GM08714 (cell line): Measurements from ENCODE around the gene ZNF746.

Experiments
- H3K4me3 ChIP-seq: fragments of 200-500 bp; sonication (Bioruptor generic); 2 replicates; pipeline ENCODE4 v1.5.1; 2014; ENCODE audit warnings: mild to moderate bottlenecking, low read length, inconsistent platforms
- ZNF274 ChIP-seq: IDR thresholded peaks from 2 replicates; pipeline ENCODE4 v1.6.1; 2012; ENCODE audit warnings: mild to moderate bottlenecking, low read depth, low read length

ZNF746 gene

DNA sequence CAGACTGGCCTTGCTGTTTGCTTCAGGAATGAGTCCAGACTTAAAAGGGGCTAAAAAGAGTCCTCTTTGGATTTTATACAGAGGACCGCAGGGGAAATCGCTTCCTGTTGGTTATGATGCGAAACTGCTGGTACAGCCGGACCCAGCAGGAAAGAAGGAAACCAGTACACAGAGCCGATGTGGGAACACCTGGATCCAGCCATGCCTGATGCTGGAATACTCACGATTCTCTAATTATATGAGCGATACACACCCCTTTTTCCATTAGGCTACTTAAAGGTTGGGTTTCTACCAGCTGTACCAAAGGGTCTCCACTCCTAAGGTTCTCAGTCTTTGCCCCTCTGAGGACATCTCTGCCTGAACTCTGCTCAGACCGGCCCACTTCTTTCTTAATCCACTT is 64.5 kb downstream of the ZNF746 start:
- H3K4me3 ChIP-seq: no peak overlapping the region
- no peak for TF ChIP-seq ZNF274

DNA sequence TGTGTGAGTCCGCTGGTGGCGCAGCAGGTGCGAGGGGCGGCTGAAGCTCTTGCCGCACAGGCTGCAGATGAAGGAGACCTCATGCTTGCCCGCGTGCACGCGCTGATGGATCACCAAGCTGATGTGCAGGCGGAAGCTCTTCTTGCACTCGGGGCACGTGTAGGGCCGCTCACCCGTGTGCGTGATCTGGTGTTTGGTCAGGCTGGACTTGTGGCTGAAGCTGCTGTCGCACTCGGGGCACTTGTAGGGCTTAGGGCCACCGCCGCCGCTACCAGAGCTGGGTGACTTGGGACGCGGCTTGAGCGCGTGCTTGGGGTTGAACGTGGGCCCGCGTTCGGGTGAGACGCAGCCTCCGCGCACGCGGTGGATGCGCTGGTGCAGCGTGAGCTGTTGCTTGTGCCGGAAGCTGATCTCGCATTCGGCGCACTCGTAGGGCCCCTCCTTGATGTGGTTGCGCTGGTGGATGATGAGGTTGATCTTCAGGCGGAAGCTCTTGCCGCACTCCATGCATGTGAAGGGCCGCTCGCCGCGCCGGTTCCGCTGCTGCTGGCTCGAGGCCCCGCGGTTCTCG is 65.4 kb downstream of the ZNF746 start:
- H3K4me3 ChIP-seq: no peak overlapping the region
- TF ChIP-seq ZNF274: no peak

DNA sequence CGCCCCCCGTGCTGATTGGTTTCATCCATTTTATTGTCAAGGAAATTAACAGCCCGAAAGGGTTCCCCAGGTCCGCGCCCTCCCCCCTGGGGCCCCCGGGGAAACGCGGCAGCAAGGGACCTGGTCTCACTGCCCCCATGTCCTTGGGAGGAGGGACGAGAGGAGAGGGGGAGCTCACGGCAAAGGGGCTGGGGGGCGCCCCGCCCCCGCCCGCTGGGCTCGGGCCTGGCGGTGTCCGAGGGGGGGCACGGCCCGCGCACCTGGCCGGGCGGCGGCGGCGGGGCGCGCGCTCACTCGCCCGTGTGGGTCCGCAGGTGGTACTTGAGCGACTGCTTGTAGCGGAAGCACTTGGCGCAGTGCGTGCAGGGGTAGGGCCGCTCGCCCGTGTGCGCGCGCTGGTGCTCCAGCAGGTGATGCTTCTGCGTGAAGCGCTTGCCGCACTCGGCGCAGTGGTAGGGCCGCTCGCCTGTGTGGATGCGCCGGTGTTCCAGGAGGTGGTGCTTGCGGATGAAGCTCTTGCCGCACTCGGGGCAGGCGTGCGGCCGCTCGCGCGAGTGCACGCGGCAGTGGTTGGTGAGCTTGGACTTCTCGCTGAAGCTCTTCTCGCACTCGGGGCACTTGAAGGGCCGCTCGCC is 66.0 kb downstream of the ZNF746 start:
- no peak for TF ChIP-seq ZNF274
- no peak overlapping the region for H3K4me3 ChIP-seq

DNA sequence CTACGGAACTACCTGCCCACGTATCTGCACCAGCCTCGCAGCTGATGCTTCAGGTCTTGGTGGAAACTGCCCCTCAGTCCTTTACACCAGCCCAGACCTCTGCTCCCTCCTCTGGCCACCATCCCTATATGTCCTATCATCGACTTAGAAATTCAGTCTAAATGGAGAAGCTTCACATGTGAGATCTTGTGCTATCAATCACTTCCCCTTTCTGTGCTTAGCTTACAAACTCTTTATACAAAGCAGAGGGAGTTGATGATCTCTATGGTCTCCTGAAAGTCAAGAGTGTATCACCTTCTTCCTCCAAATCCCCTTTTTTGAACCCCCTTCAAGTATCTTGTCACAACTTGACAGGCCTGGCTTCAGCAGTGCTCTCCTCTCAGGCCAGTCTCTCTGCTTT is 67.4 kb downstream of the ZNF746 start:
- no peak for TF ChIP-seq ZNF274

DNA sequence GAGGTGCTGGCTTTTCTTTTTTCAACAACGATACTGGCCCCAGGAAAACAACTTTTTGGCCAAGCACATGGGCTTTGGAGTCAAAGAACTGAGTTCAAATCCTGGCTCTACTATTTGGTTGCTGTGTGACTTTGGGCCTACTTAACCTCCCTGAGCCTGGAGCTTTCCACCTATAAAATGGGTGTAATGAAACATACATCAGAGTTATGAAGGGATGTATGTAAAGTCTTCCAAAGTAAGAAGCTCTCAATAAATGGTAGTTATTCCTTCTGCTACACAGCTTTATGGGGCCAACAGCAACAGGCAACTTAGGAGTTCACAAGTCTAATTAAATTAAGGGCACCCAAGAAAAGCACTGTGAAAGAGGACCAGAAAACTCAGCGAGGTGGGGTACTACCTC is 69.7 kb downstream of the ZNF746 start:
- no peak for TF ChIP-seq ZNF274
- no peak overlapping the region for H3K4me3 ChIP-seq

More for the DNA sequence above, 67.4 kb downstream of the ZNF746 start:
- H3K4me3 ChIP-seq: no peak overlapping the region

DNA sequence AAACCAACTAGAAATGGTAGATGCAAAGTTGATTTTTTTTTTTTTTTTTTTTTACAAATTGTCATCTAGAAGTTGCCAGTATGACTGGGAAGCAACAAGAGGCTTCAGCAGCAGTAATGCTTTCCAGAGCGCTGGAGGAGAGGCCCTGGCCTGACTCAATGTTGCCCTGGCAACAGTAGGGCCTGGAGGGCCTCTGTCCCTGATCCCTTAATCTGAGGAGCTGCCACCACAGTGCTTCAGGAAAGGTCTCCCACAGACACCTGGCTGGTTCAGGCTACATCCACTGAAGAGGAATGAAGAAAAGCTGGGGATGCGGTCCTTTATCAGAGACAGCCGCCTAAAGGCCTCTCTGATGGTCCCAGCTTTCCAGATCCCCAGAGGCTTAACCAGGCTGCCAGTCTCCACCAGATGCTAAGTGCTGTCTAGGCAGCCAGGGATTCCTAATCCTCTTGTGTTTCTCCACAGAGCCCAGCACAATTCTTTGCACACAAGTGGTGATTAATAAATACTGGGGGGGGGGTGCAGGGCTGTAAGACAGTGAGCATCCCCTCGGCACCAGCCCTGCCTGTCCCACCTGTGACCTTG is 70.4 kb downstream of the ZNF746 start:
- no peak for TF ChIP-seq ZNF274
- H3K4me3 ChIP-seq: no peak overlapping the region

DNA sequence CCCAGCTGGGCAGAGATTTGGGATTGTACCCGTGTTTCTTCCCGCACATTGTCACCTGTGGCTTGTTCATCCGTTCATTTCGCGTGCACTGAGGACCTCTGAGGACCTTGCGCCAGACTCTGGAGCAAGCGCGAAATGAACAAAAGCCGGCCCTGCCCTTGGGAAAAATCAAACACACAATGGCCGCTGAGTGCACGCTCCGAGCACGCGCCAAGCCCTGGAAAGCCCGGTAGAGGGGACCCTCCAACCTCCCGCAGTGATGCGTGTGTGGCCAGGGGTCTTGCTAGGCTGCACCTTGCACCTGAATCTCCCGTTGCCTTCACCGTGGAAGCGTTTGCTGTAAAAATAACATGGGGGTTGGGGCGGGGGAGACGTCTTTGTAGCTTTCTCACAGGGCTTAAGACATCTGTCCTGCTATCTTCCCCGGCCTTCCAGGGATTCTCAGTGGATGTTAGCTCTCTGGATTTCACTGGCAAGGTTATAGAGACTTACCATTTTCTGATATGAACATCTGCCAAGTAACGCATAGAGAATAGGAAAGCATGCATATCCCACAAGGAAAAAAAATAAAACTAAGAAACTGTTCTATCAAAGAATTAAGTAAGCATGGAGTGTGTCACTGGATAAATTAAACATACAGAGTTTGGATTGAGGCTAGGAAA is 74.0 kb downstream of the ZNF746 start:
- no peak overlapping the region for H3K4me3 ChIP-seq
- TF ChIP-seq ZNF274: no peak

DNA sequence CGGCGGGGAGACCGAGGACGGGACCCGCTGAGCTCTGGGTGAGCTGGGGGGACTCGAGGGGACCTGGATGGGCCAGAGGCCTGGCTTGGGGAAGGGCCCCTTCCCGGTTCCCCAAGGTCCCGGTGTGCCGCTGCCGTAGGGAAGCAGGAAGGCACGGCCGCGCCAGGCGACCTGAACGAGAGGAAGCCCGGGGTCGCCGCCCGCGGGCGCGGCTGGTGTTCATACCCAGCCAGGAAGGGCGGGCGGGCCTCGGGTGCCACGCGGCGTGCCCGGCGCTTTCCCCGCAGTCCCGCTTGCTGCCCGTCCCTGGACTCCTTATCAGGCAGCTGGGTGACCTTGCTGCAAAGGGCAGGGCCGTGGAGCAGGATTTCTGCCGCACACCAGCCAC is 74.7 kb downstream of the ZNF746 start:
- no peak for TF ChIP-seq ZNF274
- peak overlapping the region; percentile 5; the same call in 1 of the 2 replicates for H3K4me3 ChIP-seq
